Fibroblast of the conjunctiva (primary cell): ENCODE data around the gene CYBB.
"Not testable (repeated sequence)": the region's sequence is repeated elsewhere in the genome, so short reads cannot be mapped to it uniquely, and the experiment has no call there.

Experiments used
- DNase-seq: peaks from one replicate; pipeline ENCODE4 v3.0.0-alpha.2; 2010; ENCODE audit warnings: low read depth

The CYBB gene

GRCh38 chrX:37779857-37780256 is at the start of gene CYBB:
TSS of gene CYBB (plus strand) at chrX:37780059. CDS start at chrX:37780078, 19 bp downstream.
- no peak for DNase-seq

DNA sequence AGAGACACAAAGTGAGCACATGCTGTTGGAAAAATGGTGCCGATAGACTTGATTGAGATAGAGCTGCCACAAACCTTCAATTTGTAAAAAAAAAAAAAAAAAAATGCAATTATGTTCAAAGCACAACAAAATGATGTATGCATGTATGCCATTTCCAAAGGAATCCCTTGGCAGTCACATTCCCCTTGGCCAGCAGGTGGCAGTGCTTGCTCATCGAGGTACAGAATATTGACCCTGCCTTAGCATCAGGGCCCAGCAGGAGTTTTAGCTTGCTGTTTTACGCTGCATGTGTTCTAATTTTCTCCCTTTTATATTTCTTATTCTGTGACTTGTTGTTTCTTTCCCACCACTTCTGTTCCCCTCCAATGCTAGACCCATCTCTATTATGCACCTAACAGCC is 34.5 kb upstream of the CYBB start:
- peak; percentile 46 for DNase-seq

DNA sequence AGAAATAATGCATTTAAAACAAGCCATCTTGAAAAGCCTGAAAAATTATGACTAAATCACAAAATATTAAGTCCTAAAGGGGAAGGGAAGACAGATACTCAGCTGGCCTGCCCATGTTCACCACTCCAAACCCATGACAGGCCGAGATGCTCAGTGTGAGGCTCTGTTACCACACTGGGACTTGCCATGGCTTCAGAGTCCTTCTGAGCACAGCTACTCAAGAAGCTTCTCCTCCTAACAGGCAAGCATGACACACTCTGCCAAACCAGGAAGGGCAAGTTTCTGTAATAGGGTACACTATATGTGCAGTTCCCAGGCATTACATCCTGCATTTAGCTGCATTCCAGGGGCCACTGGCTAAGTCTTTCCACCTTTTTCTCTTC is 34.0 kb upstream of the CYBB start:
- DNase-seq: no peak

GRCh38 chrX:37746218-37746941 is 33.5 kb upstream of the CYBB start:
- no peak for DNase-seq

DNA sequence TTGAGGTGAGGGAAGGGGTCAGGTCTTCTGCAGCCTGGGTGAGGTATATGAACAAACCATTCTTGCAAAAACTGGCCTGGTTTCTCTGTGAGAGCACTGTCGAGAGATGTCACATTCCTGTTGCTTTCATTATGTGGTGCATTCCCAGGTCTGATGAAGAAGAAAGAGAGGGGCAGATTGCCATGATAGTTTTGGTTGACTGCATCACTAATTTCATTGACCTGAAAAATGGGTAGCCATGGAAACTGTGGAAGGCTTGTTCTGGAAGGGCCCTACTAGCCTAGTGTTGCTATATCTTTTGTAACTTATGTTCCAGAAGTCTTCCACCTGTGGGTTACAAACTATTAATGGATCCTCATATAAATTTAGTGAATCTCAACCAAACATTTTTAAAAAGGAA is 32.9 kb upstream of the CYBB start:
- no peak for DNase-seq

GRCh38 chrX:37752281-37752680 is 27.6 kb upstream of the CYBB start:
- DNase-seq: no peak

DNA sequence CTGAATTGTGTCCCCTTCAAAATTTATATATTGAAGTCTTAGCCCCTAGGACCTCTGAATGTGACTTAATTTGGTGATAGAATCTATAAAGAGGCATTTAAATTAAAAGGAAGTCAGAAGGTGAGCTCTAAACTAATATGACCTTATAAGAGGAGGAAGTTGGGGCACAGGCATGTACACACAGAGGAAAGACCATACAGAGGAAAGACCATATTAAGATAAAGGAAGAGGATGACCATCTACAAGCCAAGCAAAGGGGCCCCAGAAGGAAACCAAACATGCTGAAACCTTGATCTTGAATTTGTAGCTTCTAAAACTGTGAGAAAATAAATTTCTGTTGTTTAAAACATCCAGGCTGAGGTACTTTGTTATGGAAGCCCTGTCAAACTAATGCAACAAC is 26.9 kb upstream of the CYBB start:
- no peak for DNase-seq

GRCh38 chrX:37753384-37753783 is 26.5 kb upstream of the CYBB start:
- no peak for DNase-seq

DNA sequence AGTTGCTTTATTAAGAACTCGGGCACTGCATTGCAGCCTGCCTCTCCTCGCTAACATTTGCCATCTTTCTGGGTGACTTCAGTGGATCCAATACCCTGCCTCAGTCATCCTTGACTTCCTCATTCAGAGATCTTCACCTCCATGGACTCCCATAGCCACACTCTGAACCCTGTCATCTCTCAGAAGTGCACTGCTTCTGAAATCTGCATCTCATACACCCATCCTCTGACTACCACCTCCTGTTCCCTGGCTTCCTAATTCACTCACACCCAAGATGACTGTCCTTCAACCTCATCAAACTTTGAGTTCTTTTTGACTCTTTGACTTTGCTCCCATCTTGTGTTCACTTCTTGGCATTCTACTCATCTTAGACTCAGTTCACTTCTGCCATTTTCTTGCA is 25.3 kb upstream of the CYBB start:
- DNase-seq: no peak

DNA sequence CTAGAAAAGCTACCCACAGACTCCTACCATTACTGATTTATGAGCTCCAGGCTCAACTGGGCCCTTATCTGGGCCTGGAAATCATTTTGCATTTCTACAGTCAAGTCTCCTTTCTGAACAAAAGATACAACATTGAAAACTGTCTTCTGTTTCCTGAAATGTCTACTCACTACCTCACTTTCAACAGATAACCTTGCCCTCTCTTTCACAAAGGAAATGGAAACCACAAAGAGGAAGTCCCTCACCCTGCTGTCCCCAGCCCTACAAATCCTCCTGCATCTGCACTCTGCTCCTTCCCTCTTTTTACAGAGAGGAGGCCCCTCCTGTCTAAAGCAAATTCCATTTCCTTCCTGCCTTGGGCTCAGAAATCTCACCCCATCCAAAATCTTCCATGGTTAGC is 24.8 kb upstream of the CYBB start:
- no peak for DNase-seq

- DNase-seq: no peak
These were observed 22.8 kb upstream of the CYBB start for GRCh38 chrX:37757082-37757481.

- DNase-seq: no peak
These were observed 20.5 kb upstream of the CYBB start for GRCh38 chrX:37759351-37759750.

- DNase-seq: no peak
These were observed 19.9 kb upstream of the CYBB start for GRCh38 chrX:37759878-37760418.

DNA sequence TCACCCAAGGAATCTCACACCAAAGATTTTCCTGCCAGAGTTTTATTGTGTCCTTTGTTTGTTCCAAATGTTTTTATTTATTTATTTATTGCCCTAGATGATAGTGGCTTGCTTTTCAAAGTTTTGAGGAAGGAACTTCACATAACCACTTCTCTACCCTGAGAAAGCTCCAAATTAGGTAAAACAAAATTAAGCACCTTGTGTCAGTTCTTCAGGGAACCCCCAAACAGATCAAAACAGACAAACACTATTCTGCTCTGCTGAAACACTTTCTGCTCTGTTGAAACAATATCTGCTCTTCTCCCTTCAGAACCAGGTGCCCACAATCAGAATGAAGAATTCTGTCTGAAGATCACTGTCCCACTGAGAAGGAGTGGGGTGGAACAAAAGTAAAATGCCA is 16.5 kb upstream of the CYBB start:
- DNase-seq: no peak

- no peak for DNase-seq
These were observed 14.4 kb upstream of the CYBB start for GRCh38 chrX:37765507-37765906.

GRCh38 chrX:37767430-37767829 is 12.4 kb upstream of the CYBB start:
- DNase-seq: no peak

DNA sequence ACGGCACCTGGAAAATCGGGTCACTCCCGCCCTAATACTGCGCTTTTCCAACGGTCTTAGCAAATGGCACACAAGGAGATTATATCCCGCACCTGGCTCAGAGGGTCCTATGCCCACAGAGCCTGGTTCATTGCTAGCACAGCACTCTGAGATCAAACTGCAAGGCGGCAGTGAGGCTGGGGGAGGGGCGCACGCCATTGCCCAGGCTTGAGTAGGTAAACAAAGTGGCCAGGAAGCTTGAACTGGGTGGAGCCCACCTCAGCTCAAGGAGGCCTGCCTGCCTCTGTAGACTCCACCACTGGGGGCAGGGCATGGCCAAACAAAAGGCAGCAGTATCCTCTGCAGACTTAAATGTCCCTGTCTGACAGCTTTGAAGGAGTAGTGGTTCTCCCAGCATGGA is 11.0 kb upstream of the CYBB start:
- DNase-seq: not testable (repeated sequence)

GRCh38 chrX:37776283-37776986 is 3.4 kb upstream of the CYBB start:
- no peak for DNase-seq

DNA sequence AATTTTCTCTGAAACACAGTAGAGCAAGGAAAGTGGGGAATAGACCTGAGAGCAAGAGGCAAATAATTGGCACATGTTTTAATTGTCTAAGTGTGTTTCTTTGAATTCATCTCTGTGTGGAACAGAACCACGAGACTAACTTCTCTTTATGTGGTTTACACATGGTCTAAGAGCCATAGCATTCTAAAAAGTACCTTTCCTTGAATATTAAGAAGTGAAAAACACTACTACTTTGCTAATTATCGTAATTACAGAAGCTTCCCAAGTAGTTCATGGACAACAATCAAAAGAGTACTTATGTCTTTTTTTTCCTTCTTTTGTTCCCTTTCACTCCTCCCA is 2.9 kb upstream of the CYBB start:
- DNase-seq: no peak

DNA sequence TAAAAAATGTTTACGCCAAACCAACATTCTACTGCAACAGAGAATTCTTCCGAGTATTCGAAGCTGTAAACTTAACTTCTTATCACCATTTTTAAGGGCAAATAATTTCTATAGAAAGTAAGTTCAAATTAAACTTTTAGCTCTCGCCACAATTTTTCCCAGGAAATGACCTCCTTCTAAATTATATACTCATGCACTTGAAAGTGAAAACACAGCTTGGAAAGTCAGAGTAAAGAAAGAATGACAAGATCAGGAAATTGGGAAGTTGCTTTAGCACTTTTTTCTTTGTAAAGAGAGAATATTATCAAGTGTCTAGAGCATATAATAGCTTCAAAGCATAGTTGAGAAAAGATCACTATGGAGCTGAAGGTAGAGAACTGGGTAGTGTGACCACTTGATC is 1.2 kb downstream of the CYBB start:
- no peak for DNase-seq

- DNase-seq: no peak
These were observed 2.0 kb downstream of the CYBB start for GRCh38 chrX:37781814-37782213.

GRCh38 chrX:37782359-37782758 is 2.5 kb downstream of the CYBB start:
- no peak for DNase-seq

DNA sequence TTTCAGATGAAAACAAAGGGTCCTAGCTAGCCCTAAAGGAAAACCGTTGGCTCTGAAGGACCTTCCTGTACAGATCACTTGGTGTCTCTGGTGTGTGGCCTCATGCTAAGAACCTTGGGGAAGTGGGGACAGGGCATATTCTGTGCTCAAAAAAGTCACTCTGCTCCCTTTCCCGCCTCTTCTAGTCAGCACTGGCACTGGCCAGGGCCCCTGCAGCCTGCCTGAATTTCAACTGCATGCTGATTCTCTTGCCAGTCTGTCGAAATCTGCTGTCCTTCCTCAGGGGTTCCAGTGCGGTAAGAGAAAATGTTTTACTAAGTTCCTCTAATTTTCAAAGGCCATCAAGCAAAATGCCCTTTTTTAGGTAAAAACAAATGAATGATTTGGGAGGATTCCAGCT is 3.4 kb downstream of the CYBB start:
- DNase-seq: no peak

DNA sequence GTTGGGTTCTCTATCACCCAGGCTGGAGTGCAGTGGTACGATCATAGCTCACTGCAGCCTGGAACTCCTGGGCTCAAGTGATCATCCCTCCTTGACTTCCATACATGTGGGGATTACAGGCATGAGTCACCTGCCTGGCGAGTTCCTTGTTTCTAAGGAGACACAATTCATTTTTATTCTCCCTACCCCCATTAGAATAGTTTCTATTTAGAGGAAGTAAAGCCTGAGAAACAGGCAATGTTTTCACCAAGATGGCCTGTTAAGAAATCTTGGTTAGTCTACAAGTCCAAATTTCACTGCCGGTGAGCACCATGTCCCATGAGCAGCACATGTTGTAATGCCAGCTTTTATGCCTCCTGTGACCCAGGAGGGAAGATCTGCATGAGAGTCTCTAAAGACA is 5.7 kb downstream of the CYBB start:
- no peak for DNase-seq
